GM23338 (cell line): Measurements from ENCODE around the gene PRKAG1. TPM values are rescaled to one million over a fixed set of nuclear protein-coding genes. Genes with fewer than 3 reads are reported as not detected.

Source experiments
- ATAC-seq: fragments of 200-7000 bp; cut with Tn5 transposase; 3 replicates; pipeline ENCODE4 v1.9.1; 2020
- DNase-seq: peaks from one replicate; pipeline ENCODE4 v3.0.0-alpha.2; 2015; ENCODE audit warnings: low spot score
- H2AFZ ChIP-seq: fragments of 200-600 bp; sonication (generic); 2 replicates; pipeline ENCODE4 v1.8.0; 2016; ENCODE audit warnings: antibody characterized with exemption, mild to moderate bottlenecking, moderate library complexity
- H3F3A ChIP-seq: fragments of 200-600 bp; sonication (generic); replicated peaks from 2 replicates; pipeline ENCODE4 v1.8.0; 2017; ENCODE audit warnings: antibody characterized with exemption, mixed run types, low read depth
- H3K27ac ChIP-seq: fragments of 200-600 bp; sonication (generic); 2 replicates; pipeline ENCODE4 v1.6.1; 2016; ENCODE audit warnings: low read depth
- H3K27me3 ChIP-seq: fragments of 200-600 bp; sonication (generic); 2 replicates; pipeline ENCODE4 v1.8.0; 2016; ENCODE audit warnings: mild to moderate bottlenecking, mixed run types, moderate library complexity; ENCODE audit not compliant: insufficient read depth
- H3K36me3 ChIP-seq: fragments of 200-600 bp; sonication (generic); 2 replicates; pipeline ENCODE4 v1.8.0; 2016; ENCODE audit warnings: mild to moderate bottlenecking; ENCODE audit not compliant: insufficient read depth
- H3K4me1 ChIP-seq: fragments of 200-600 bp; sonication (generic); 2 replicates; pipeline ENCODE4 v1.8.0; 2016; ENCODE audit warnings: mild to moderate bottlenecking, moderate library complexity; ENCODE audit not compliant: insufficient read depth
- H3K4me2 ChIP-seq: fragments of 200-600 bp; sonication (generic); 2 replicates; pipeline ENCODE4 v1.7.1; 2017; ENCODE audit warnings: mixed run types
- H3K4me3 ChIP-seq: fragments of 200-600 bp; sonication (generic); 2 replicates; pipeline ENCODE4 v1.6.1; 2016; ENCODE audit warnings: mixed run types
- H3K79me2 ChIP-seq: fragments of 200-600 bp; sonication (generic); replicated peaks from 2 replicates; pipeline ENCODE4 v1.8.0; 2017; ENCODE audit warnings: mild to moderate bottlenecking; ENCODE audit not compliant: insufficient read depth
- H3K9me2 ChIP-seq: fragments of 200-600 bp; sonication (generic); 2 replicates; pipeline ENCODE4 v1.8.0; 2017; ENCODE audit not compliant: insufficient read depth
- H4K20me1 ChIP-seq: fragments of 200-600 bp; sonication (generic); replicated peaks from 2 replicates; pipeline ENCODE4 v1.8.0; 2017; ENCODE audit warnings: mild to moderate bottlenecking; ENCODE audit not compliant: insufficient read depth
- H3K27ac Mint-ChIP-seq: 2 replicates; pipeline ENCODE4 v1.8.0; 2020; ENCODE audit warnings: inconsistent platforms, mild to moderate bottlenecking, moderate library complexity, mixed read lengths
- H3K27me3 Mint-ChIP-seq: 3 replicates; pipeline ENCODE4 v1.8.0; 2022; ENCODE audit warnings: low read depth, mild to moderate bottlenecking, moderate library complexity, mixed read lengths, inconsistent platforms; ENCODE audit not compliant: insufficient read depth, poor library complexity
- H3K36me3 Mint-ChIP-seq: 3 replicates; pipeline ENCODE4 v1.8.0; 2021; ENCODE audit warnings: low read depth, mild to moderate bottlenecking, inconsistent platforms, moderate library complexity, mixed read lengths
- H3K4me1 Mint-ChIP-seq: 3 replicates; pipeline ENCODE4 v1.8.0; 2020; ENCODE audit warnings: mild to moderate bottlenecking, inconsistent platforms, mixed read lengths
- H3K4me3 Mint-ChIP-seq: 3 replicates; pipeline ENCODE4 v1.8.0; 2021; ENCODE audit warnings: moderate library complexity, mild to moderate bottlenecking, inconsistent platforms, mixed read lengths
- H3K9me3 Mint-ChIP-seq: 3 replicates; pipeline ENCODE4 v1.8.0; 2020; ENCODE audit warnings: moderate library complexity, mild to moderate bottlenecking, inconsistent platforms, mixed read lengths
- ETS1 ChIP-seq: IDR thresholded peaks from 2 replicates; pipeline ENCODE4 v1.6.1; 2016; ENCODE audit warnings: antibody characterized with exemption
- EZH2phosphoT487 ChIP-seq: fragments of 200-600 bp; sonication (generic); IDR thresholded peaks from one replicate; pipeline ENCODE4 v1.8.1; 2018; ENCODE audit warnings: antibody characterized with exemption; ENCODE audit not compliant: unreplicated experiment
- POLR2AphosphoS5 ChIP-seq: IDR thresholded peaks from 2 replicates; pipeline ENCODE4 v1.6.1; 2016; ENCODE audit warnings: antibody characterized with exemption, low read depth
- REST ChIP-seq: IDR thresholded peaks from one replicate; pipeline ENCODE4 v1.6.1; 2018; ENCODE audit warnings: antibody characterized with exemption; ENCODE audit not compliant: unreplicated experiment
- ZNF331 ChIP-seq: fragments of 250-450 bp; sonication (Bioruptor Pico); IDR thresholded peaks from 2 replicates; pipeline ENCODE4 v1.5.0; 2020; ENCODE audit warnings: low read depth, mild to moderate bottlenecking, moderate library complexity
- polyA plus RNA-seq: library from polyadenylated mRNA; unstranded; fragments of >200 nt; fragmentation: Nextera tagmentation; extraction: Ambion mirVana; gene quantifications from 2 replicates; pipeline ENCODE4 v1.2.1, GENCODE V29; 2016
- total RNA-seq: library from RNA; depleted of rRNA; stranded (reverse); fragments of >200 nt; shearing (Covaris generic); gene quantifications from 2 replicates; pipeline ENCODE4 v1.2.3, GENCODE V29; 2014

The PRKAG1 gene
- total and polyA plus RNA-seq, 2 experiments from 2014 or later, result 19.9 to 35.4 TPM

- TF ChIP-seq REST (no peak), POLR2AphosphoS5 (no peak), ZNF331 (no peak), EZH2phosphoT487 (no peak)
Observed at GRCh38 chr12:49043241-49043640, 24.7 kb upstream of the PRKAG1 start (continued).

GRCh38 chr12:49041881-49042484, 23.4 kb upstream of the PRKAG1 start:
- Mint-ChIP-seq H3K27me3 (peaks cover 15% of the 10 kb centered on the region), H3K9me3 (no peaks in the 10 kb centered on the region), H3K36me3 (peaks cover 93% of the 10 kb centered on the region), H3K27ac (no peak overlapping the region), H3K4me3 (no peak overlapping the region), H3K4me1 (no peaks in the 10 kb centered on the region; the same call in 2 of the 3 replicates)
- Histone ChIP-seq H3K27me3 (no peaks in the 10 kb centered on the region), H3F3A (no peaks in the 10 kb centered on the region), H3K27ac (no peak overlapping the region), H3K9me2 (no peaks in the 10 kb centered on the region), H3K79me2 (no peaks in the 10 kb centered on the region), H3K36me3 (peaks cover 40% of the 10 kb centered on the region), H3K4me3 (no peak overlapping the region), H3K4me1 (no peaks in the 10 kb centered on the region), H2AFZ (no peak overlapping the region), H3K4me2 (no peak overlapping the region), H4K20me1 (peaks cover 23% of the 10 kb centered on the region)
- DNase-seq (no peak), ATAC-seq (no peak)
- TF ChIP-seq REST, result no peak
- no peak for TF ChIP-seq ETS1
